Measurements from ENCODE around the gene MKRN2OS.

Gene MKRN2OS

DNA sequence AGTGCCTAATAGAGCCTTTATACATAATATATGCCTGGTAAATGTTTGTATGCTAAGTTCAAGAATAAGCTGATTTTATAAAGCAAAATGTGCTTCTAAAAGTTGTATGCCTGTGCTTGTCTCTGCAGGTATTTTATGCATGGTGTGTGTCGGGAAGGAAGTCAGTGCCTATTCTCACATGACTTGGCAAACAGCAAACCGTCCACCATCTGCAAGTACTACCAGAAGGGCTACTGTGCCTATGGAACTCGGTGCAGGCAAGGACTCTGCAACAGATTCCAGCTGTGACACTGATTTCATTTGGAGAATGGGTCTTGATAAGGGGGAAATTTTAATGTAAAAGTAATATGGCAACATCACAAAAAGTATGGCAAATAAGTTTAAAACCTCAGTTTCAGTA is 23.4 kb upstream of the MKRN2OS start:
- Histone ChIP-seq H3K23ac (ENCODE audit: low read depth, low read length, poor library complexity) (no peak overlapping the region), H2BK5ac (ENCODE audit: low read length) (no peak overlapping the region), H3K27ac (replicated peaks; ENCODE audit: low read length) (no peak overlapping the region), H3K9me3 (replicated peaks in 1 of 2; ENCODE audit: control insufficient read depth in 2 of 2, insufficient read depth in 1 of 2, low read depth in 1 of 2, low read length in 2 of 2) (peaks cover 0 to 13% of the 10 kb centered on the region in 2 donors), H2AFZ (ENCODE audit: low read length) (no peak overlapping the region), H4K8ac (ENCODE audit: low read depth, low read length) (no peak overlapping the region), H3K18ac (ENCODE audit: low read length) (no peak overlapping the region), H2BK12ac (ENCODE audit: low read length) (no peak overlapping the region), H3K79me1 (ENCODE audit: low read depth, low read length) (peaks cover 1% of the 10 kb centered on the region), H2AK5ac (ENCODE audit: low read depth, low read length) (no peak overlapping the region), H3K36me3 (replicated peaks in 1 of 2; ENCODE audit: control insufficient read depth in 2 of 2, insufficient read depth in 2 of 2, low read length in 2 of 2) (peaks cover 21 to 52% of the 10 kb centered on the region in 2 donors), H3K4me2 (ENCODE audit: insufficient read depth, low read length, poor library complexity, severe bottlenecking) (no peak overlapping the region), H3K4me3 (ENCODE audit: low read length in 2 of 2) (no peak overlapping the region), H3K9ac (ENCODE audit: low read depth, low read length, poor library complexity) (no peak overlapping the region), H3K4me1 (ENCODE audit: control insufficient read depth in 2 of 2, insufficient read depth in 1 of 2, low read depth in 1 of 2, low read length in 2 of 2) (no peaks in the 10 kb centered on the region), H3K14ac (ENCODE audit: low read length) (no peak overlapping the region), H3K27me3 (ENCODE audit: control insufficient read depth in 3 of 3, insufficient read depth in 3 of 3, low read depth in 1 of 3, low read length in 3 of 3) (no peaks in the 10 kb centered on the region), H2BK15ac (ENCODE audit: low read length) (no peak overlapping the region), H2BK120ac (ENCODE audit: low read depth, low read length) (no peak overlapping the region), H4K91ac (ENCODE audit: low read depth, low read length, poor library complexity) (no peak overlapping the region), H3K4ac (ENCODE audit: low read length) (no peak overlapping the region)
- no peak for DNase-seq (ENCODE audit: low spot score)
- no CpG with 5 or more reads among the region's 3 CpGs for WGBS, 2 donors (ENCODE audit: extremely low coverage in 2 of 2, insufficient read length in 2 of 2, insufficient replicate concordance in 1 of 2)

GRCh38 chr3:12566976-12567375 is 21.7 kb upstream of the MKRN2OS start:
- H3K14ac ChIP-seq (ENCODE audit: low read length), result no peak overlapping the region
- H2BK120ac ChIP-seq (ENCODE audit: low read depth, low read length), result no peak overlapping the region
- no peak overlapping the region for H2BK12ac ChIP-seq (ENCODE audit: low read length)
- peaks cover 3% of the 10 kb centered on the region for H3K79me1 ChIP-seq (ENCODE audit: low read depth, low read length)
- peaks cover 11 to 34% of the 10 kb centered on the region in 2 donors for H3K36me3 ChIP-seq (replicated peaks in 1 of 2; ENCODE audit: control insufficient read depth in 2 of 2, insufficient read depth in 2 of 2, low read length in 2 of 2)
- no peak overlapping the region for H3K18ac ChIP-seq (ENCODE audit: low read length)
- no peak overlapping the region for H3K4me2 ChIP-seq (ENCODE audit: insufficient read depth, low read length, poor library complexity, severe bottlenecking)
- H2BK5ac ChIP-seq (ENCODE audit: low read length), result no peak overlapping the region
- no peak overlapping the region for H3K27ac ChIP-seq (replicated peaks; ENCODE audit: low read length)
- H2BK15ac ChIP-seq (ENCODE audit: low read length), result no peak overlapping the region
- H3K4me1 ChIP-seq (ENCODE audit: control insufficient read depth in 2 of 2, insufficient read depth in 1 of 2, low read depth in 1 of 2, low read length in 2 of 2), result peaks cover 5 to 12% of the 10 kb centered on the region in 2 donors
- no peak overlapping the region for H4K8ac ChIP-seq (ENCODE audit: low read depth, low read length)
- no peak overlapping the region for H3K23ac ChIP-seq (ENCODE audit: low read depth, low read length, poor library complexity)
- H3K9ac ChIP-seq (ENCODE audit: low read depth, low read length, poor library complexity), result no peak overlapping the region
- no peak overlapping the region for H2AK5ac ChIP-seq (ENCODE audit: low read depth, low read length)
- H3K9me3 ChIP-seq (replicated peaks in 1 of 2; ENCODE audit: control insufficient read depth in 2 of 2, insufficient read depth in 1 of 2, low read depth in 1 of 2, low read length in 2 of 2), result peaks cover 0 to 13% of the 10 kb centered on the region in 2 donors
- H3K4ac ChIP-seq (ENCODE audit: low read length), result no peak overlapping the region
- no peak overlapping the region for H3K4me3 ChIP-seq (ENCODE audit: low read length in 2 of 2)
- DNase-seq (ENCODE audit: low spot score), result no peak
- no peak overlapping the region for H2AFZ ChIP-seq (ENCODE audit: low read length)
- no peak overlapping the region for H4K91ac ChIP-seq (ENCODE audit: low read depth, low read length, poor library complexity)
- no peaks in the 10 kb centered on the region for H3K27me3 ChIP-seq (ENCODE audit: control insufficient read depth in 3 of 3, insufficient read depth in 3 of 3, low read depth in 1 of 3, low read length in 3 of 3)

- H2BK5ac ChIP-seq (ENCODE audit: low read length), result no peak overlapping the region
- no peak for DNase-seq (ENCODE audit: low spot score)
- peak overlapping the region; percentile 35 for H3K4me2 ChIP-seq (ENCODE audit: insufficient read depth, low read length, poor library complexity, severe bottlenecking)
- H4K91ac ChIP-seq (ENCODE audit: low read depth, low read length, poor library complexity), result no peak overlapping the region
- no peaks in the 10 kb centered on the region for H3K27me3 ChIP-seq (ENCODE audit: control insufficient read depth in 3 of 3, insufficient read depth in 3 of 3, low read depth in 1 of 3, low read length in 3 of 3)
- H3K79me1 ChIP-seq (ENCODE audit: low read depth, low read length), result peaks cover 5% of the 10 kb centered on the region
- no peak overlapping the region for H4K8ac ChIP-seq (ENCODE audit: low read depth, low read length)
- H3K4ac ChIP-seq (ENCODE audit: low read length), result no peak overlapping the region
- no peak overlapping the region for H3K14ac ChIP-seq (ENCODE audit: low read length)
- H3K9ac ChIP-seq (ENCODE audit: low read depth, low read length, poor library complexity), result no peak overlapping the region
- H3K4me3 ChIP-seq (ENCODE audit: low read length in 2 of 2), result no peak overlapping the region
- no CpG with 5 or more reads among the region's 1 CpG for WGBS, 2 donors (ENCODE audit: extremely low coverage in 2 of 2, insufficient read length in 2 of 2, insufficient replicate concordance in 1 of 2)
- no peak overlapping the region for H2AK5ac ChIP-seq (ENCODE audit: low read depth, low read length)
- H3K4me1 ChIP-seq (ENCODE audit: control insufficient read depth in 2 of 2, insufficient read depth in 1 of 2, low read depth in 1 of 2, low read length in 2 of 2), result peaks cover 7 to 28% of the 10 kb centered on the region in 2 donors
- no peak overlapping the region for H2BK12ac ChIP-seq (ENCODE audit: low read length)
- H2BK15ac ChIP-seq (ENCODE audit: low read length), result no peak overlapping the region
- no peak overlapping the region for H2AFZ ChIP-seq (ENCODE audit: low read length)
- H3K23ac ChIP-seq (ENCODE audit: low read depth, low read length, poor library complexity), result no peak overlapping the region
- H3K9me3 ChIP-seq (replicated peaks in 1 of 2; ENCODE audit: control insufficient read depth in 2 of 2, insufficient read depth in 1 of 2, low read depth in 1 of 2, low read length in 2 of 2), result peaks cover 0 to 13% of the 10 kb centered on the region in 2 donors
- no peak overlapping the region for H2BK120ac ChIP-seq (ENCODE audit: low read depth, low read length)
- H3K27ac ChIP-seq (replicated peaks; ENCODE audit: low read length), result no peak overlapping the region
- H3K36me3 ChIP-seq (replicated peaks in 1 of 2; ENCODE audit: control insufficient read depth in 2 of 2, insufficient read depth in 2 of 2, low read length in 2 of 2), result no peaks in the 10 kb centered on the region
- H3K18ac ChIP-seq (ENCODE audit: low read length), result no peak overlapping the region
Measured at GRCh38 chr3:12562451-12562850, 17.2 kb upstream of the MKRN2OS start.

- WGBS, 2 donors (ENCODE audit: extremely low coverage in 2 of 2, insufficient read length in 2 of 2, insufficient replicate concordance in 1 of 2), result no CpG with 5 or more reads among the region's 2 CpGs
Measured at GRCh38 chr3:12561397-12561796, 16.1 kb upstream of the MKRN2OS start.

More at GRCh38 chr3:12561397-12561796, 16.1 kb upstream of the MKRN2OS start:
- Histone ChIP-seq H3K36me3 (replicated peaks in 1 of 2; ENCODE audit: control insufficient read depth in 2 of 2, insufficient read depth in 2 of 2, low read length in 2 of 2) (no peaks in the 10 kb centered on the region), H4K91ac (ENCODE audit: low read depth, low read length, poor library complexity) (no peak overlapping the region), H2BK120ac (ENCODE audit: low read depth, low read length) (no peak overlapping the region), H3K27ac (replicated peaks; ENCODE audit: low read length) (no peak overlapping the region), H3K9me3 (replicated peaks in 1 of 2; ENCODE audit: control insufficient read depth in 2 of 2, insufficient read depth in 1 of 2, low read depth in 1 of 2, low read length in 2 of 2) (peaks cover 0 to 9% of the 10 kb centered on the region in 2 donors), H4K8ac (ENCODE audit: low read depth, low read length) (no peak overlapping the region), H3K18ac (ENCODE audit: low read length) (no peak overlapping the region), H3K9ac (ENCODE audit: low read depth, low read length, poor library complexity) (no peak overlapping the region), H2AK5ac (ENCODE audit: low read depth, low read length) (no peak overlapping the region), H3K23ac (ENCODE audit: low read depth, low read length, poor library complexity) (no peak overlapping the region), H3K14ac (ENCODE audit: low read length) (no peak overlapping the region), H3K4me3 (ENCODE audit: low read length in 2 of 2) (no peak overlapping the region), H3K4ac (ENCODE audit: low read length) (no peak overlapping the region), H2BK5ac (ENCODE audit: low read length) (no peak overlapping the region), H2BK12ac (ENCODE audit: low read length) (no peak overlapping the region), H3K27me3 (ENCODE audit: control insufficient read depth in 3 of 3, insufficient read depth in 3 of 3, low read depth in 1 of 3, low read length in 3 of 3) (no peaks in the 10 kb centered on the region), H3K4me1 (ENCODE audit: control insufficient read depth in 2 of 2, insufficient read depth in 1 of 2, low read depth in 1 of 2, low read length in 2 of 2) (peaks cover 7 to 28% of the 10 kb centered on the region in 2 donors), H3K79me1 (ENCODE audit: low read depth, low read length) (peaks cover 8% of the 10 kb centered on the region), H2AFZ (ENCODE audit: low read length) (no peak overlapping the region), H3K4me2 (ENCODE audit: insufficient read depth, low read length, poor library complexity, severe bottlenecking) (no peak overlapping the region), H2BK15ac (ENCODE audit: low read length) (no peak overlapping the region)
- no peak for DNase-seq (ENCODE audit: low spot score)
